ENCODE results near the gene TRIM15.
"Not testable (repeated sequence)": the region's sequence is repeated elsewhere in the genome, so short reads cannot be mapped to it uniquely, and the experiment has no call there.

The TRIM15 gene

DNA sequence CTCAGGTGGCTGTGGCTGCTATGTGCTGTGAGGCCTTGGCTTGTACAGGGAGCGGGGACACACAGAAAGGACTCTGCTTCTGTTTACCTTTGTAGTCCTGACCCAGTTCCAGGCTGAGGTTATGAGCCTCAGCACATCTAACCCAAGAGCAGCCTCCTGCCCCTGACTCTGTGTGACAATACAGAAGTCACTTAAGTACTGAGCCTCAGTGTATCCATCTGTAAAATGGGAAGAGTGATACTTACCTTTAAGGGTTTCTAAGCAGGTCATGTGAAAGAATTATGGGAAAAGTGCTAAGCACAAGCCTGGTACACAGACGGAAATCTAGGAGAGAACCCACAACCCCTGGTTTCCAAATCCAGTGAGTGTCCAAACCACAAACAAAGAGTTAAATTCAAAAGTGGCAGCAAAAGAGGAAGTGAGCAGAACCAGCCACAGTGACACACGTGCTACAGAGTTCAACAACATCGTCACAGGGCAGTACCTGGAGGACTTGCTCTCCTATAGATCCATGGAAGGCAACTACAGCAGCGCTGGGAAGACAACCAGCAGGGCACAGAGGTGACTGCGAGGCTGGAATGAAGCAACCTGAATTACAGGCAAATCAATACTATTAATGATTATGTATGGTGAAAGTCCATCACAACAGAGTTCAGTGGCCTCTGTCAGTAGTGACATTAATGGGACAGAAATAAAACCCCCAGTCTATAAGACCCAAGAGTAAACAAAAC, 37.4 kb downstream of the TRIM15 start:
- no peak for DNase-seq

DNA sequence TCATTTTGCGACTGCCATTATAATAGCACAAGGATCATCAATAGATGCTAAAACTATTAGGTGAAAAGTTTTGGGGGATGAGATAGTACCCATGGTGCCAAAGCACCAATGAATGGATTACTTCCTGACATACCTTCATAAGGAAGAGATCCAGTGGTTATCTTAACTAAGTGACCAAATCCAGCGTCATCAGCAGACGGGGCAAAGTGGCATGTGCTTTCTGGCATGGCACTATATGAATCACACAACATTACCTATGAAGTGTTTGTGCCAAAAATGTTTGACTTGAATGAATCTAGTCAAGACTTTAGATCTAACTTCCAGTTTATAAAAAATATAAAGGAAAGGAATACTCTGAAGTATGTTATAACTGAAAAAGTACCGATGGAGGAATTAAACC, 39.0 kb downstream of the TRIM15 start:
- no peak for DNase-seq

DNA sequence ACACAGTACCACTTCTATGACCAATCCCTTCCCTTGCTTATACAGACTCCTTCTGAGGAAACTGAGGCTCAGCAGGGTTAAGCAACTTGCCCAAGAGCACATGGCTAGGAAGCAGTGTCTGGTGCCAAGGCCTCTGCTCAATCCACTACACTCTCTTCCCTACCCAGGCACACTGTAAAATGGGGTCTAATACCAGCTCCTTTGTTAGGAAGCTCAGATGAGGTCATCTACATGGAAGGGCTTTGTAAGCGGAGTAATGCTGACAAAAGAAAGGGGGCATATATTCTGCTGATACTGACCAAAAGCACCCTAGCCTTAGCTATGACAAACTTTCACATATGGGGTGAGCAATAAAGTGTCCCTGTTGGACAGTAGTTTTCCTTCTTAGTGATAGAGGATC, 40.8 kb downstream of the TRIM15 start:
- no peak for DNase-seq

GRCh38 chr6:30206152-30206551, 42.8 kb downstream of the TRIM15 start:
- peak; percentile 36 for DNase-seq

GRCh38 chr6:30206799-30207618, 43.7 kb downstream of the TRIM15 start:
- no peak for DNase-seq

GRCh38 chr6:30207619-30208295, 44.4 kb downstream of the TRIM15 start:
- DNase-seq: peak; percentile 33

GRCh38 chr6:30211306-30211705, 48.0 kb downstream of the TRIM15 start:
- no peak for DNase-seq

GRCh38 chr6:30211899-30212298, 48.6 kb downstream of the TRIM15 start:
- no peak for DNase-seq

GRCh38 chr6:30212865-30213666, 49.7 kb downstream of the TRIM15 start, which contains the start of gene TRIM26:
TRIM26 (minus strand) TSS chr6:30213406; CDS start chr6:30199103, 14,303 bp downstream.
- peak; percentile 98 for DNase-seq

DNA sequence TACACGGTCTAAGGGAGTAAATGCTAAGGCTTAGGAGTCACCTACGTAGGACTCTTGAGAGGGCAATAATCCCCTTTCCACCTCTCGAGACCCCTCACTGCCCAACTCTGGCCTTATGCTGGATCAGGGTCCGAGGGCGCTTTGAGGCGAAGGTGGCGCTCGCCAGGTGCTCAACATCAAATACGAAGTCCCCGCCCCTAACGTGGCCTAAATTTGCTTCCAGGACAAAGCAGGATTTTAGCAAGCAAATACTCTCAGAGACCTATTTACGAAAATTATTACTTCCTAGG, 50.3 kb downstream of the TRIM15 start:
- DNase-seq: no peak

DNA sequence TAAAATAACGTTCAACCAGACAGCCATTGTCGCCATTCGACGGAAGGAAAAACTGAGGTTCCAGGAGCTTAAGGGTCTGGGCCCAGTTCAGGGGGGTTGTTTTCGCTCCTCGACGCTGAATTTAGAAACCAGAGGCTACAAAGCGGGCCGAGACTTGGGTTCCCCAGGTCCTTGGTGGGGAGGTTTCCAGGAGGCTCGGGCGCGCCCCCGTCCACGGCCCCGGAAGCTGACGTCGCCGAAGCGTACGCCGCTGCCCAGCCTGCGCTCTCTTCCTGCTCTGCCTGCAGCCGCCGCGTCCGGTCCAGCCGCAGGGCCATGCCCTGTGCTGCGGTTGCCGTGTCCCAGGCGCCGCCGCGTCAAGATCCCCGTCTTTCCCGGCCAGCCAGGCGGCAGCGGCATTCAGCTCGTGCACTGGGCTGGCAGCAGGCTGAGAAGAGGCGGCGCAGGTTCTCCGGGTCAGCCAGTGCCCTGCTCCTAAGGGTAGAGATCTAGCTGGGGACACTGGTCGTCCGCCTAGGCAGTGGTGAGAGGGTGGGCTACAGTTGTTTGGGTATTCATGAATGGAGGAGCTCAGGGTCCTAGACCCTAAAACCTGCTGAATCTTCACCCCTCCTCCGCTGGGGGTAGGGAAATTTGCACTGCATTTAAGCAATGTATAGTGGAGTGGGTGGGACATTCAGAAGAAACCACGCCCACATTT, 50.8 kb downstream of the TRIM15 start:
- peak; percentile 60 for DNase-seq

DNA sequence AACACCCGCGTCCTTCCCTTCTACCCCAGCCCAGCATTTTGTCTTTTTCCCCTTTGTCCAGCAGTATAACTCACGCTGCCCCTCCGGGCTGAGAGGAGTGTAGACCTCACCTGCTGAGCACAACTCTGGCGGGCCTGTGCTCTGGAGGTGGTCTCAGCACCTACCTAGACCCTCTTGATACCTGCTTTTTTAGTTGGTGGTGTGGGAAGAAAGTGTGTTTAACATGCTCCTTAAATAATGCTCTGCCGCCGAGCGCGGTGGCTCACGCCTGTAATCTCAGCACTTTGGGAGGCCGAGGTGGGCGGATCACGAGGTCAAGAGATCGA, 51.3 kb downstream of the TRIM15 start:
- no peak for DNase-seq

GRCh38 chr6:30216096-30216495, 52.8 kb downstream of the TRIM15 start:
- no peak for DNase-seq

GRCh38 chr6:30219244-30219643, 55.9 kb downstream of the TRIM15 start:
- DNase-seq: peak; percentile 53

- DNase-seq: not testable (repeated sequence)
These were observed 58.0 kb downstream of the TRIM15 start for GRCh38 chr6:30221395-30221794.

GRCh38 chr6:30221956-30222355, 58.6 kb downstream of the TRIM15 start:
- DNase-seq: not testable (repeated sequence)
